ENCODE results near the gene KLRG1. TPM values are rescaled to one million over a fixed set of nuclear protein-coding genes. Genes with fewer than 3 reads are reported as not detected.

KLRG1 gene
- total RNA-seq, 1 donor from 2014 or later, result 2.1 TPM

DNA sequence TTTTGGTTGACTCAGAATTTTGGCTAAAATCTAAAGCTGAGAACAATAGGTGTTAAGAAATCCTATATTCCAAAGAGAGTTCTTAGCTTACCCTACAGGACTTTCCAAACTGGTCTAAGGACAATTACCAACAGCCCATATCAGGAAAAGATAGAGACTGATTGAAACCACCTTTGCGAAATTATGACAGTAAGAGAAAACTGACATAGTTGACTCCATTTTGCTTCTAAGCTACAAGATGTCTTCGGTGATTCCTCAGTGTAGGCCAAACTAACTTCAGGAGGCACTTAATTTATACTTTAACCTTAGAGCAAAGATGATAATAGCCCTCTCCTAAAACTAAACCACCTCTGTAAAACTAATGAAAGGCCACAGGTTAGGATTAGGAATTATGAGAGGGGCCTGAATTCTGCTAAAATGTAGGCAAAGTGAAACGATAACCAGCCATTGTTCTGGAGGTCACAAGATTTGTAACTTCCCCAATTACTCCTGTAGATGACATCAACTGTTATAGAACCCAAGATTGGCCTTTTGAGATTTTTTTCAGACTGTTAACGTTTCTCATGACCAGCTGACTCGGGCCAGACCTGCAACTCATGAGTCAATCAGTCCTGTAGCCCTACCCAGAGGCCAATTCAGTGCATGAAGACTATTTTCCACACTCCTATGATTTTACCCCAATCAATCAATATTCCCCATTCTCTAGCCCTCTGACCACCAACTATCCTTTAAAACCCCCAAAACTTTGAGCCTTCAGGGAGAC is 43.0 kb downstream of the KLRG1 start:
- Mint-ChIP-seq H3K4me1 (ENCODE audit: unreplicated experiment) (no peaks in the 10 kb centered on the region), H3K27ac (ENCODE audit: unreplicated experiment) (no peak overlapping the region), H3K9me3 (ENCODE audit: unreplicated experiment) (no peaks in the 10 kb centered on the region), H3K27me3 (ENCODE audit: unreplicated experiment) (peaks cover 1% of the 10 kb centered on the region), H3K4me3 (ENCODE audit: unreplicated experiment) (no peak overlapping the region), H3K36me3 (ENCODE audit: low read depth, unreplicated experiment) (no peaks in the 10 kb centered on the region)
- no peak for TF ChIP-seq CTCF (IDR thresholded peaks at IDR 0.05; ENCODE audit: unreplicated experiment)
- no peak for DNase-seq (ENCODE audit: low spot score)

- Mint-ChIP-seq H3K9me3 (ENCODE audit: unreplicated experiment) (no peaks in the 10 kb centered on the region), H3K27me3 (ENCODE audit: unreplicated experiment) (peaks cover 1% of the 10 kb centered on the region), H3K4me1 (ENCODE audit: unreplicated experiment) (no peaks in the 10 kb centered on the region), H3K36me3 (ENCODE audit: low read depth, unreplicated experiment) (no peaks in the 10 kb centered on the region), H3K27ac (ENCODE audit: unreplicated experiment) (no peak overlapping the region), H3K4me3 (ENCODE audit: unreplicated experiment) (no peak overlapping the region)
- TF ChIP-seq CTCF (IDR thresholded peaks at IDR 0.05; ENCODE audit: unreplicated experiment), result no peak
- DNase-seq (ENCODE audit: low spot score), result no peak
These were observed 44.0 kb downstream of the KLRG1 start for GRCh38 chr12:9033265-9033887.

- no peak overlapping the region for H3K4me3 Mint-ChIP-seq (ENCODE audit: unreplicated experiment)
- no peaks in the 10 kb centered on the region for H3K4me1 Mint-ChIP-seq (ENCODE audit: unreplicated experiment)
- no peaks in the 10 kb centered on the region for H3K9me3 Mint-ChIP-seq (ENCODE audit: unreplicated experiment)
- H3K36me3 Mint-ChIP-seq (ENCODE audit: low read depth, unreplicated experiment), result no peaks in the 10 kb centered on the region
- peaks cover 1% of the 10 kb centered on the region for H3K27me3 Mint-ChIP-seq (ENCODE audit: unreplicated experiment)
- H3K27ac Mint-ChIP-seq (ENCODE audit: unreplicated experiment), result no peak overlapping the region
- no peak for TF ChIP-seq CTCF (IDR thresholded peaks at IDR 0.05; ENCODE audit: unreplicated experiment)
- DNase-seq (ENCODE audit: low spot score), result no peak
These were observed 44.7 kb downstream of the KLRG1 start for GRCh38 chr12:9034095-9034494.

- Mint-ChIP-seq H3K27me3 (ENCODE audit: unreplicated experiment) (no peaks in the 10 kb centered on the region), H3K36me3 (ENCODE audit: low read depth, unreplicated experiment) (no peaks in the 10 kb centered on the region), H3K4me3 (ENCODE audit: unreplicated experiment) (no peak overlapping the region), H3K27ac (ENCODE audit: unreplicated experiment) (no peak overlapping the region), H3K9me3 (ENCODE audit: unreplicated experiment) (no peaks in the 10 kb centered on the region), H3K4me1 (ENCODE audit: unreplicated experiment) (no peaks in the 10 kb centered on the region)
- no peak for TF ChIP-seq CTCF (IDR thresholded peaks at IDR 0.05; ENCODE audit: unreplicated experiment)
- DNase-seq (ENCODE audit: low spot score), result no peak
These were observed 46.9 kb downstream of the KLRG1 start for GRCh38 chr12:9036227-9036626.

GRCh38 chr12:9037431-9037830 is 48.1 kb downstream of the KLRG1 start:
- no peak for TF ChIP-seq CTCF (IDR thresholded peaks at IDR 0.05; ENCODE audit: unreplicated experiment)
- Mint-ChIP-seq H3K27me3 (ENCODE audit: unreplicated experiment) (no peaks in the 10 kb centered on the region), H3K36me3 (ENCODE audit: low read depth, unreplicated experiment) (no peaks in the 10 kb centered on the region), H3K4me1 (ENCODE audit: unreplicated experiment) (no peaks in the 10 kb centered on the region), H3K9me3 (ENCODE audit: unreplicated experiment) (no peaks in the 10 kb centered on the region), H3K4me3 (ENCODE audit: unreplicated experiment) (no peak overlapping the region), H3K27ac (ENCODE audit: unreplicated experiment) (no peak overlapping the region)
- no peak for DNase-seq (ENCODE audit: low spot score)

Data from endothelial cell (in vitro differentiated cells).